IMR-90 (cell line): ENCODE measurements around the gene MPRIP. TPM values are rescaled to one million over a fixed set of nuclear protein-coding genes. Genes with fewer than 3 reads are reported as not detected.
"Not testable (repeated sequence)": the region's sequence is repeated elsewhere in the genome, so short reads cannot be mapped to it uniquely, and the experiment has no call there.

Experiments
- ATAC-seq: fragments of 200-7000 bp; cut with Tn5 transposase; 2 replicates; pipeline ENCODE4 v1.9.1; 2020; ENCODE audit warnings: low read depth, mild to moderate bottlenecking, moderate library complexity
- BruUV-seq: library from RNA; stranded (reverse); fragments of 400-500 nt; replicated peaks from 2 replicates; lab custom pipeline; 2021; lab: Mats Ljungman, UMichigan
- CTCF ChIA-PET: fragments of 300-600 bp; formaldehyde crosslinking; extraction: SDS; loops from one replicate; lab custom pipeline; 2021; ENCODE audit warnings: antibody characterized with exemption; lab: Yijun Ruan, JAX
- POLR2A ChIA-PET: fragments of 300-600 bp; sonication (Branson Sonifier 250); formaldehyde crosslinking; loops from one replicate; lab custom pipeline; 2022; ENCODE audit warnings: antibody characterized with exemption; ENCODE audit not compliant: unreplicated experiment; lab: Charles Lee
- DNase-seq: peaks from one replicate; pipeline ENCODE4 v3.0.0; 2013
- H2AFZ ChIP-seq: replicated peaks from 2 replicates; pipeline ENCODE3; 2013; ENCODE audit warnings: low read length, mild to moderate bottlenecking; ENCODE audit not compliant: poor library complexity
- H2AK5ac ChIP-seq: 2 replicates; pipeline ENCODE4 v1.6.1; 2013; ENCODE audit warnings: low read depth, low read length, inconsistent platforms
- H2AK9ac ChIP-seq: replicated peaks from 2 replicates; pipeline ENCODE3; 2013; ENCODE audit warnings: mild to moderate bottlenecking, low read depth, low read length, moderate library complexity; ENCODE audit not compliant: poor library complexity
- H2BK120ac ChIP-seq: 2 replicates; pipeline ENCODE4 v1.6.1; 2013; ENCODE audit warnings: low read depth, low read length, inconsistent platforms
- H2BK15ac ChIP-seq: 3 replicates; pipeline ENCODE4 v1.6.1; 2013; ENCODE audit warnings: low read depth, low read length, inconsistent platforms
- H2BK20ac ChIP-seq: 2 replicates; pipeline ENCODE4 v1.6.1; 2013; ENCODE audit warnings: low read depth, mild to moderate bottlenecking, inconsistent platforms, low read length, moderate library complexity
- H2BK5ac ChIP-seq: 2 replicates; pipeline ENCODE4 v1.6.1; 2013; ENCODE audit warnings: mild to moderate bottlenecking, low read depth, low read length, inconsistent platforms; ENCODE audit not compliant: poor library complexity, severe bottlenecking
- H3K14ac ChIP-seq: replicated peaks from 2 replicates; pipeline ENCODE4 v1.6.1; 2013; ENCODE audit warnings: low read depth, low read length, inconsistent platforms
- H3K18ac ChIP-seq: 2 replicates; pipeline ENCODE4 v1.6.1; 2013; ENCODE audit warnings: low read depth, low read length, control low read depth
- H3K23ac ChIP-seq: 2 replicates; pipeline ENCODE4 v1.6.1; 2013; ENCODE audit warnings: low read depth, low read length, inconsistent platforms
- H3K27ac ChIP-seq: 2 replicates; pipeline ENCODE4 v1.5.1; 2013; ENCODE audit warnings: mild to moderate bottlenecking, control low read depth, low read length; ENCODE audit not compliant: insufficient read depth
- H3K27me3 ChIP-seq: 2 replicates; pipeline ENCODE4 v1.6.1; 2013; ENCODE audit warnings: low read length; ENCODE audit not compliant: control insufficient read depth, insufficient read depth
- H3K36me3 ChIP-seq: 2 replicates; pipeline ENCODE4 v1.6.1; 2013; ENCODE audit warnings: low read length, mixed read lengths; ENCODE audit not compliant: control insufficient read depth, insufficient read depth
- H3K4ac ChIP-seq: 2 replicates; pipeline ENCODE4 v1.6.1; 2013; ENCODE audit warnings: low read depth, low read length, inconsistent platforms
- H3K4me1 ChIP-seq: 2 replicates; pipeline ENCODE4 v1.6.1; 2013; ENCODE audit warnings: low read length, mixed read lengths; ENCODE audit not compliant: control insufficient read depth, insufficient read depth
- H3K4me2 ChIP-seq: 2 replicates; pipeline ENCODE4 v1.6.1; 2013; ENCODE audit warnings: low read depth, mild to moderate bottlenecking, control low read depth, low read length, moderate library complexity
- H3K4me3 ChIP-seq: 2 replicates; pipeline ENCODE4 v1.5.1; 2013; ENCODE audit warnings: low read depth, mild to moderate bottlenecking, control low read depth, low read length, moderate library complexity; ENCODE audit not compliant: insufficient read depth
- H3K56ac ChIP-seq: 2 replicates; pipeline ENCODE4 v1.6.1; 2013; ENCODE audit warnings: low read length, inconsistent platforms; ENCODE audit not compliant: insufficient read depth; ENCODE audit errors: extremely low read depth
- H3K79me1 ChIP-seq, 2 experiments: 2 replicates each; pipeline ENCODE4 v1.6.1; 2013; ENCODE audit warnings: low read length in 2 of 2, inconsistent platforms in 1 of 2, low read depth in 1 of 2
- H3K9ac ChIP-seq: 2 replicates; pipeline ENCODE4 v1.6.1; 2013; ENCODE audit warnings: low read depth, low read length, control low read depth
- H3K9me1 ChIP-seq: 2 replicates; pipeline ENCODE4 v1.6.1; 2013; ENCODE audit warnings: low read length, inconsistent platforms; ENCODE audit not compliant: insufficient read depth
- H3K9me3 ChIP-seq: 2 replicates; pipeline ENCODE4 v1.6.1; 2013; ENCODE audit warnings: low read length; ENCODE audit not compliant: control insufficient read depth, insufficient read depth
- H4K20me1 ChIP-seq: 2 replicates; pipeline ENCODE4 v1.6.1; 2013; ENCODE audit warnings: low read length, inconsistent platforms; ENCODE audit not compliant: insufficient read depth
- H4K5ac ChIP-seq: 2 replicates; pipeline ENCODE4 v1.6.1; 2013; ENCODE audit warnings: mild to moderate bottlenecking, low read depth, low read length, control low read depth
- H4K8ac ChIP-seq, 2 experiments: 2 replicates each; pipeline ENCODE4 v1.6.1; 2013; ENCODE audit warnings: low read depth in 2 of 2, low read length in 2 of 2, control low read depth in 1 of 2, inconsistent platforms in 1 of 2
- H4K91ac ChIP-seq: 2 replicates; pipeline ENCODE4 v1.6.1; 2013; ENCODE audit warnings: low read depth, low read length, inconsistent platforms; ENCODE audit not compliant: insufficient read depth
- WGBS, 2 experiments: methylation state at CpG; one replicate each; pipeline versions ENCODE4 v1.1.5 to v1.1.7; 2013; ENCODE audit warnings: missing lambda C conversion rate in 2 of 2; ENCODE audit not compliant: insufficient read length in 1 of 2; ENCODE audit errors: extremely low coverage in 2 of 2; 5-methylcytosine and 5-hydroxymethylcytosine counted together
- dilution Hi-C: fragments of 300-500 bp; cut with HindIII; formaldehyde crosslinking; loops from one replicate; pipeline ENCODE4 v1.14.3; 2018; ENCODE audit warnings: low sequenced_read_pairs; ENCODE audit not compliant: unreplicated experiment
- in situ Hi-C: fragments of 300-500 bp; cut with MboI; formaldehyde crosslinking; loops from 3 replicates; pipeline ENCODE4 v1.14.3; 2019; ENCODE audit warnings: low sequenced_read_pairs, inconsistent platforms, mixed read lengths
- intact Hi-C: fragments of 100-400 bp; cut with micrococcal nuclease; formaldehyde crosslinking; loops from 2 replicates; pipeline ENCODE4 v1.10.0; 2022
- polyA plus RNA-seq, 3 experiments: library from polyadenylated mRNA; depleted of rRNA; stranded (reverse); fragments of >200 nt; gene quantifications; 2 replicates each; pipeline ENCODE4 v1.2.3, GENCODE V29; 2012; ENCODE audit warnings: low replicate concordance in 1 of 3
- total RNA-seq: library from RNA; depleted of rRNA; stranded (reverse); fragments of >200 nt; gene quantifications from 2 replicates; pipeline ENCODE4 v1.2.3, GENCODE V29; 2012

MPRIP gene
- total and polyA plus RNA-seq, 2 of the 4 experiments (the other 2 are of a cell fraction): 111 to 149 TPM

GRCh38 chr17:17002731-17003715 lies 39.2 kb upstream of the MPRIP start:
- H3K9ac ChIP-seq, H3K4me3 ChIP-seq, H4K8ac ChIP-seq, ATAC-seq, DNase-seq, H3K18ac ChIP-seq, H3K27ac ChIP-seq, H3K23ac ChIP-seq, H4K91ac ChIP-seq, H3K14ac ChIP-seq, H3K56ac ChIP-seq, H2BK20ac ChIP-seq, H3K79me1 ChIP-seq, BruUV-seq, H2AK9ac ChIP-seq, H3K9me3 ChIP-seq, CTCF ChIA-PET, H3K4me2 ChIP-seq, H3K36me3 ChIP-seq, H4K20me1 ChIP-seq, H3K4me1 ChIP-seq, H3K9me1 ChIP-seq, H4K5ac ChIP-seq, POLR2A ChIA-PET, H3K4ac ChIP-seq, H2BK120ac ChIP-seq, H2BK15ac ChIP-seq, H2AFZ ChIP-seq, dilution Hi-C loops, H2BK5ac ChIP-seq: not testable (repeated sequence)
- Histone ChIP-seq H2AK5ac (peak overlapping the region; percentile 16; the same call in 1 of the 2 replicates), H3K27me3 (peaks cover 12% of the 10 kb centered on the region)
- intact Hi-C loops: loop anchor here (5.0 to 10.0 kb wide), 3 partner anchors 102 to 639 kb away; no protein-coding TSS in a partner anchor
- in situ Hi-C loops: loop anchor here (25.0 kb wide), 1 partner anchor 634 kb away; no protein-coding TSS in a partner anchor
- 80% methylated on average over 4 of the region's 20 CpGs; no CpG with 5 or more reads in 1 of the 2 experiments for WGBS, 2 experiments
